ENCODE measurements around the gene DYSF.

DNA sequence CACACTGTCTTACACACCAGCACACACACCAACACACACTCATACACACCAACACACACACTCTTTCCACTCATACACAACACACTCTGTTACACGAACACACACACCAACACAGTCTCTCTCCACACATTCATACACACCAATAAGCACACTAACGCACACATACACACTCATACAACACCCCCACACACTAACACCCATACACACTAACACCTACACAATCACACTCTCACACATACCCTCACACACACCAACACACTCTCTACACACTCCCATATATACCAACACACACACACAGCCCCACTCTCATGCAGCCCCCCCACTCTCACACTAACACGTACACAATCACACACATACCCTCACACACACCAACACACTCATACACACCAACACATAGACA, 123.8 kb downstream of the DYSF start:
- TF ChIP-seq, protein P1, sequence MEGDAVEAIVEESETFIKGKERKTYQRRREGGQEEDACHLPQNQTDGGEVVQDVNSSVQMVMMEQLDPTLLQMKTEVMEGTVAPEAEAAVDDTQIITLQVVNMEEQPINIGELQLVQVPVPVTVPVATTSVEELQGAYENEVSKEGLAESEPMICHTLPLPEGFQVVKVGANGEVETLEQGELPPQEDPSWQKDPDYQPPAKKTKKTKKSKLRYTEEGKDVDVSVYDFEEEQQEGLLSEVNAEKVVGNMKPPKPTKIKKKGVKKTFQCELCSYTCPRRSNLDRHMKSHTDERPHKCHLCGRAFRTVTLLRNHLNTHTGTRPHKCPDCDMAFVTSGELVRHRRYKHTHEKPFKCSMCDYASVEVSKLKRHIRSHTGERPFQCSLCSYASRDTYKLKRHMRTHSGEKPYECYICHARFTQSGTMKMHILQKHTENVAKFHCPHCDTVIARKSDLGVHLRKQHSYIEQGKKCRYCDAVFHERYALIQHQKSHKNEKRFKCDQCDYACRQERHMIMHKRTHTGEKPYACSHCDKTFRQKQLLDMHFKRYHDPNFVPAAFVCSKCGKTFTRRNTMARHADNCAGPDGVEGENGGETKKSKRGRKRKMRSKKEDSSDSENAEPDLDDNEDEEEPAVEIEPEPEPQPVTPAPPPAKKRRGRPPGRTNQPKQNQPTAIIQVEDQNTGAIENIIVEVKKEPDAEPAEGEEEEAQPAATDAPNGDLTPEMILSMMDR (IDR thresholded peaks at IDR 0.05): no peak
- no peak for TF ChIP-seq POLR2A (IDR thresholded peaks at IDR 0.05)

Data from esophagus squamous epithelium (tissue), 4 donors.